Neural cell (in vitro differentiated cells): Measurements from ENCODE around the gene DDX56.

Experiments
- EP300 ChIP-seq: fragments of 450-650 bp; conservative IDR thresholded peaks from 2 replicates; pipeline ENCODE4 v1.6.1; 2014; ENCODE audit warnings: antibody characterized with exemption, mild to moderate bottlenecking, moderate library complexity; ENCODE audit not compliant: poor library complexity, severe bottlenecking
- EZH2 ChIP-seq: fragments of 200-600, 300-800 bp; shearing (Covaris generic), sonication (generic); IDR thresholded peaks from 2 replicates; pipeline ENCODE4 v1.6.1; 2014; ENCODE audit warnings: antibody characterized with exemption, low read length, borderline replicate concordance, mild to moderate bottlenecking; ENCODE audit not compliant: insufficient read depth, poor library complexity, severe bottlenecking
- POLR2AphosphoS5 ChIP-seq: IDR thresholded peaks from 2 replicates; pipeline ENCODE4 v1.6.1; 2012
- TF ChIP-seq, protein P1 (sequence below): fragments of 450-650 bp; IDR thresholded peaks from 2 replicates; pipeline ENCODE4 v1.5.1; 2014; ENCODE audit warnings: antibody characterized with exemption, mild to moderate bottlenecking, moderate library complexity; ENCODE audit not compliant: poor library complexity, severe bottlenecking

DNA sequence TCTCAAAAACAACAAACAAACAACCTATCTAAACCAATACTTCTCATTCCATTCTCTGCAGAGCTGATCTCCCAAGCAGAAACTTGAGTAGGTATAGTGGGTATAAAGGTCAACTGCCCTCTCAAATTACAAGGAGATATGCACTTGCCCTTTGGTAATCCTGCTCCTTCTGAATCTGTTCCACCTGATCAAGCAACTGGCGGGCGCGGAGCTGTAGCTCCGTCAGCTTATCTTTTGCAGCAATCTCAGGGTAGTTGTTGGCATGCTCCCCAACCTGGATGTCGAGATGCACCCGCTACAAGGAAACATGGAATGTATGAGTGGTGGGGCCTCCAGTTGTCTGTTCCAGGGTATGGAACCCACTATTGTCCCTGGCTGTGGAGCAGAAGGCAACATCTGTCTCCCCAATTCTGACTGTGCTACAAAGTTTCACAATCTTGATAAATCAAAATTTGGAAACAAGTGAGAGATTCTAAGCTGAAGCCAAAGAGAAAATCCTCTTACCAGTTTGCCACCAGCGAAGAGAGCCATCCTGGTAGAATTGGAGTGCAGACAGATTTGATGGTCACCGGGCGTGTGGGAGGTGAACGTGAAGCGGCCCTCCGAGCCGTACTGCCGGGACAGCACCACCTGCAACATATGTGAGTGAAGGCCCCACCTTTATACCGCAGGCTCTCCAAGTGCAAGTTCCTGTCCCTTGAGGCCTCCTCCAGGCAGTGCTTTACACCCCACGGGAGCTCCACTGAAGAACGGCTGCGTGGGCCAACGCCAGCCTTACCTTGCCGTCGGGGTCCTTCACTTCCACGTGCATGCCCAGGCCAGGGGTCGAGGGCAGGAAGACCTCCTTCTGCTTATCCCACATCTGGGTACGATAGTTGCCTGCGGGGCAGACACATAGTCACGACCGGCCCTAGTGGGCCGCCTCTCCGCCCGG lies 7.5 kb upstream of the DDX56 start:
- TF ChIP-seq, protein P1, sequence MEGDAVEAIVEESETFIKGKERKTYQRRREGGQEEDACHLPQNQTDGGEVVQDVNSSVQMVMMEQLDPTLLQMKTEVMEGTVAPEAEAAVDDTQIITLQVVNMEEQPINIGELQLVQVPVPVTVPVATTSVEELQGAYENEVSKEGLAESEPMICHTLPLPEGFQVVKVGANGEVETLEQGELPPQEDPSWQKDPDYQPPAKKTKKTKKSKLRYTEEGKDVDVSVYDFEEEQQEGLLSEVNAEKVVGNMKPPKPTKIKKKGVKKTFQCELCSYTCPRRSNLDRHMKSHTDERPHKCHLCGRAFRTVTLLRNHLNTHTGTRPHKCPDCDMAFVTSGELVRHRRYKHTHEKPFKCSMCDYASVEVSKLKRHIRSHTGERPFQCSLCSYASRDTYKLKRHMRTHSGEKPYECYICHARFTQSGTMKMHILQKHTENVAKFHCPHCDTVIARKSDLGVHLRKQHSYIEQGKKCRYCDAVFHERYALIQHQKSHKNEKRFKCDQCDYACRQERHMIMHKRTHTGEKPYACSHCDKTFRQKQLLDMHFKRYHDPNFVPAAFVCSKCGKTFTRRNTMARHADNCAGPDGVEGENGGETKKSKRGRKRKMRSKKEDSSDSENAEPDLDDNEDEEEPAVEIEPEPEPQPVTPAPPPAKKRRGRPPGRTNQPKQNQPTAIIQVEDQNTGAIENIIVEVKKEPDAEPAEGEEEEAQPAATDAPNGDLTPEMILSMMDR: no peak
- no peak for TF ChIP-seq EP300
- no peak for TF ChIP-seq EZH2
- no peak for TF ChIP-seq POLR2AphosphoS5
